ENCODE results near the gene UROC1.

DNA sequence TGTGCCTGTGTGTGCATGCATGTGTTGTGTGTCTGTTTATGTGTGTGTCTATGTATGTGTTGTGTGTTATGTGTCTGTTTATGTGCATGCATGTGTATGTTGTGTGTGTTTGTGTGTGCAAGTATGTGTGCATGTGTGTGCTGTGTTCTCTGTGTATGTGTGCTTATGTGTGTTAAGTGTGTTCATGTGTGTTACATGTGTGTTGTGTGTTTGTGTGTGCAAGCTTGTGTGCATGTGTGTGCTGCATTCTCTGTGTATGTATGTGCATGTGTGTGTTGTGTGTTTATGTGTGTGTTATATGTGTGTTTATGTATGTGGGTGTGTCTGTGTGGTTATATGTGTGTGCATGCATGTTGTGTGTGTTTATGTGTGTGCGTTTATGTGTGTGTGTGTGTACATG lies 14.9 kb downstream of the UROC1 start:
- TF ChIP-seq GATA2 (IDR thresholded peaks at IDR 0.05; ENCODE audit: low read depth, low read length) (no peak), GATA3 (IDR thresholded peaks at IDR 0.05; ENCODE audit: low read depth, low read length) (no peak)
